Measurements from ENCODE around the gene EIF4G2.

EIF4G2 gene

GRCh38 chr11:10770626-10771254, 38.0 kb downstream of the EIF4G2 start:
- DNase-seq = peak; percentile 24

GRCh38 chr11:10764412-10764811, 44.3 kb downstream of the EIF4G2 start:
- no peak for DNase-seq

- no peak for DNase-seq
These were observed 45.0 kb downstream of the EIF4G2 start for GRCh38 chr11:10763766-10764165.

- DNase-seq = no peak
These were observed 45.8 kb downstream of the EIF4G2 start for GRCh38 chr11:10762913-10763421.

GRCh38 chr11:10762185-10762584, 46.5 kb downstream of the EIF4G2 start:
- DNase-seq = no peak

GRCh38 chr11:10761085-10761698, 47.5 kb downstream of the EIF4G2 start:
- DNase-seq = no peak

- no peak for DNase-seq
These were observed 49.8 kb downstream of the EIF4G2 start for GRCh38 chr11:10758957-10759356.

DNA sequence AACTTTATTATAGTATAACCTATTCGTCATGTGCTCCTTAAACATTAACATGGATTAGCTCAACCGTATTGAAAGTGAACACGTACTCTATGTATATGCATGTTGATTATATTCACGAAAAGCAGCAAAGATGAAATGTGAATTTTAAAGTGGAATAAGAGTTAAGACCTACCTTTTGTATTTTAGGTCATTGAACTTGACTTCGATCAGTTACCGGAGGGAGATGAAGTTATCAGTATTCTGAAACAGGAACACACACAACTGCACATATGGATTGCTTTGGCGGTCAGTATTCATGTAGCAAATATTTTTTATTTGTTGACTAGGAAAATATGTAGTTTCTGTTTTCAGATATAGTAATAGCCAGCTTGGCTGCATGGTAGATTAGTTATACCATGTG, 56.2 kb downstream of the EIF4G2 start:
- no peak for DNase-seq

- DNase-seq = no peak
These were observed 56.7 kb downstream of the EIF4G2 start for GRCh38 chr11:10752061-10752460.

DNA sequence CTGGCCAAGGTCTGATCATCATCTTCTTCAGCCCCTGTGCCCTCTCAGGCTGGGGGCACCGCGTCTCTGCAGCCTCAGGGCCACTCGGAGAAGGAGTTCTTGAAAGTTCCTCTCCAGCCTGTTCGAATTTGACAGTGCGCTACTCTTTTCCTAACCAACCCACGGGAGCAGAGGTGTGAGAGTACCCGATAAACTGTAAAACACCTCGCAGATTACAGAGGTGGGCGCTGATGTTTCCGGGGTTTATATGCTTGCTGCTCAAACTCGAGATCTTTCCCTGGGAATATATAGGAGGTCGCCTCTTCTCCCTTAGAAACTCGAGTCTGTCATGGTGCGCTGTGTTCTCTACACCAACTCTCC, 57.2 kb downstream of the EIF4G2 start:
- DNase-seq = no peak

DNA sequence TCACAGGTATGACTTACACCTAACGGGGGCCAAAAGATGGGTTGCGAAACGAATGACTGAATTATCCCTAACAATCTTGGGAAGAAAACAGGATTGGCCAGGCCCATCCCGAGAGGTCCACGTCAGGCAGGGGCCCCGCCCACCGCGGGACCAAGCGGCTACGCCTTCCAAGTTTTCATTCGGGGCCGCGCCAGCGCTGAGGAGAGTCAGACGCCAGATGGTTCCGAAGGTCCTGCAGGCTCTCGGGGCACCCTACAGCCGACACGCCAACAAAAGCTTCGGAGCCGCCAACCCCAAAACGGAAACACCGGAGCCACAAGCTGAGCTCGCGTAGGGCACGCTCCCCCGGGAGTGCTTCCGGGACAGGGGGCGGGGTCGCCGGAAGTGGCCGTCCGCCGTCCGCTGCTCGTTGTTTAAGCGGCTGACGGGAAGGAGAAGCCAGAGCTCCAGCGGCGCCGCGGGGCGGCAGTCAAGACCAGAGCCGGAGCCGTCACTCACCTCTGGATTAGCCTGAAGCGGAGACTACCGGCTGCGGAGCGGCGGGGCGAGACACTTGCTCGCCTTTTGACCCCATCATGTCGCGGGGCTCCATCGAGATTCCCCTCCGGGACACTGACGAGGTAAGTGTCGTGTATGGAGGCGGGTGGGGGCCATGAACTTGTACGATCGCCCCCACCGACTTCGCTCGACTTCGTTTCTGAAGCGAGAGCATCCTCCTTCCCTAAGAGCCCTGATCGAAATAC, 57.7 kb downstream of the EIF4G2 start, which contains the start of gene CTR9:
Gene CTR9, plus strand, starts transcription at position 409 of the 743 bp plus-strand sequence. Its CDS starts 167 bp downstream, at position 576.
- peak; percentile 87 for DNase-seq

- no peak for DNase-seq
These were observed 59.2 kb downstream of the EIF4G2 start for GRCh38 chr11:10749476-10749875.

DNA sequence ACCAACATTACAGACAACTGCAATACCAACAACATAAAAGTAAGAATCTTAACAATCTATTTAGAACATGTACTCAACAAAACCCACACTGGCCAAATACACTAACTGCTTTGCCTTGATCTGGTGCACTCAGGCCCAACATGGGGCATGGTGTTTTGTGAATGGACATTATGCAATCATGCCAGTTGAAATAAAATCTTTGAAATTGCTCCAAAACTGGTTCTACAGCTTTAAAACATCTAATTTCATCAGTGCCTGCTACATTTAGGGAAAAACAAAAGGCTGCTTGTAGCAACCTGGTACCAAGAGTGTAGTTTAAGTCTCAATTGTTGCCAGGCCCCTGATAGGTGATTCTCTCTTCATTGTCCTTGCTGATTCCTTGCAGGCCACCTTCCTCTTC, 61.0 kb downstream of the EIF4G2 start:
- no peak for DNase-seq

Data from COR-L47 (cell line).